Fibroblast of peridontal ligament (primary cell): Measurements from ENCODE around the gene L3MBTL4.
"Not testable (repeated sequence)": the region's sequence is repeated elsewhere in the genome, so short reads cannot be mapped to it uniquely, and the experiment has no call there.

Experiments used
- DNase-seq: peaks from one replicate; pipeline ENCODE4 v3.0.0-alpha.2; 2010; ENCODE audit errors: extremely low read depth

L3MBTL4 gene

DNA sequence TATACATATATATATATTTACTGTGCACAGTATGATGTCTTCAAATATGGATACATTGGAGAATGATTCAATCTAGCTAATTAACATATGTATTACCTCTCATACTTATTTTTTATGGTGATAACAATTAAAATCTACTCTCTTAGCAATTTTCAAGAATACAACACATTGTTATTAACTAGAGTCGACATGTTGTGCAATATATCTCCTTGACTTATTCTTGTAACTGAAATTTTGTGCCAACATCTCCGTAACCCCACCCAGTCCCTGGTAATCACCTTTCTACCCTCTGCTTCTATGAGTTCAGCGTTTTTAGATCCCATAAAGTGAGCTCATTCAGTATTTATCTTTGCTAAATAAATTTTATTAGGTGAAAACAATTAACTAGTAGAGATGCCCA lies 303.0 kb downstream of the L3MBTL4 start:
- DNase-seq = no peak

DNA sequence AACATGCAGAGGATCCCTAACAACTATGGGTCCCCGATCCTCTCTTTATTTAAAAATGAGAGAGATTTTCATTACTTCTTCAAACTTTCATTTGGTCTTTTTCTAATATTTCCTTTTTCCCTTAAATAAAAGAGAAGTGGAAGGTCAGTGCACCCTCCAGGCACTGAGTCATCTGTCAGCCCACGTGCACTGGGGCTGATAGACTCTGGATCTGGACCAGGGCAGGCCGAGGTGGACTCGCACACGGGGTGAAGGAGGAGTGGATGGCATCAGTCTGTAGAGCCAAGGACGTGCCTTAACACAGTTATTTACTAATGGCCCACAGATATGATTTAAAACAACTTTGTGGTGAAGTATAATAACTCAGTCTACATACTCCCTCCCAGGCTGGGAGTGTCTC lies 305.0 kb downstream of the L3MBTL4 start:
- DNase-seq = no peak

DNA sequence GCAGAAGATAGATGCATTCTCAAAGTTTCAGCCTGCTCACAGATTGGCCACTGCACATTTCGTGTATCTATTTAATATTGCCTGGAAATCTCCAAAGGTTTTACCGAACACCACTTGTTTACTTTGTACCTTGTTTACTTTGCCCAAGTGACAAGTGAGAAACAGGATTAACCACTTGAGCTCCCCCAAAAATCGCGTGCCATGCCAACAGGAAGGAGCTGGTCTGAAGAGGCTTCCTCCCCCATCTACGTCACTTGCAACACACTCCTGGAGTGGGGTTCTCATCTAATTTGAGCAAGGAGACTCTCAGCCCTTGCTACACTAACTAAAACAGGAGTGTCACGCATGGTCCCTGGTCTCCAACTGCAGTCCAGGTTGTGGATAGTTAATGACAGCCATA lies 306.9 kb downstream of the L3MBTL4 start:
- DNase-seq = no peak

GRCh38 chr18:6106091-6106685 lies 308.5 kb downstream of the L3MBTL4 start:
- DNase-seq = no peak

DNA sequence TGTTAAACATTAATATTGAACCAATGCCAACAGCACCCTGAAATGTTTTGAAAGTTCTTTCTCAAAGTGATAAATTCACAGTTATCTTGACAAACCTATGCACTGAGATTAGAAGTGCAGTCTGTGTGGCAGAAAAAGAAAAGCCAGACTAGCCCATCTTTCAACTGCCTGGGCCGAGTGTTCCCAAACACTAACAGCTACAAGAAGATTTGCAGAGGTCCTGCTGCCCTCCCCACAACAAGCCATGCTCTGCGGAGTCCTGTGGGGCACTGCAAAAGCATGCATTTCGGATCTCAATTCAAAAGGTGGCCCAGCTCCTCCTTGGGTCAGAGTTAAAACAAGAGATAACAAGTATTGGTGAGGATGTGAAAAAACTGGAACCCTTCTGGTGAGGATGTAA lies 311.0 kb downstream of the L3MBTL4 start:
- DNase-seq = no peak

DNA sequence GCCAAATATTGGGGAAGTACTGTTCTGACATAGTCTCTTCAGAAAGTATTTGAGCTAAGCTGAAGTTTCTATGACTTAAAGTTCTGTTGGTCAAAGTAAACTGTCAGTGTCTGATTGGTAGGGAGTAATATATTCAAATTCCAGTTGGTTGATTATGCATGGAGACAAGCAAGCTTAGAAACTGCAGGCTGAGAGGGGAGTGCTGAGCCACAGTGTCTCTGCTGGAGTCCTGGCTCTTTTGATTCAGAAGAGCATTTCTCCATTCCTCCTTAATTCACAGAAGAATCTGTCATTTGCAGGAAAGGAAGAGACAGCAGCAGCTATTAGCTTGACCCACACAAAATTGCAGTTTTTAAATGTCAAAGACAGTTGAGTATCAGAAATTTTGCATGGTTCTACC lies 318.0 kb downstream of the L3MBTL4 start:
- no peak for DNase-seq

- DNase-seq = no peak
Observed at GRCh38 chr18:6088432-6088831, 326.3 kb downstream of the L3MBTL4 start.

- no peak for DNase-seq
Observed at GRCh38 chr18:6086731-6087130, 328.0 kb downstream of the L3MBTL4 start.

DNA sequence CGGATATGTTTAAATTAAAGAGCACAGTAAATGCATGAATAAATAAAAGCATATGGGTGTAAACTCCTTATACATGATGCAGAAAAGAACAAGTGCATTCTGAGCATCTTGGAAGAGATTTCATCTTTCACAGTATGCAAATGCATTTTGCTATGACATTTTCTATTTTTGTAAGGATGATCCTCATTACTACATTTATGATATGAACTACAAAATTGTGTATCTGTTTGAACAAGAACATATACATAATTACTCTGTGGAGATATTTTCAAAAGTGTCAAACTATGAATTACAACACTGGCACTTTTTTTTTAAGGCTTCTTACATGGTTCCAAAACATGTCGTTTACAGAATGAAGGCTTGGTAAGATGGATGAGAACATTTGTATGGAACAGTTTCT lies 335.3 kb downstream of the L3MBTL4 start:
- no peak for DNase-seq

DNA sequence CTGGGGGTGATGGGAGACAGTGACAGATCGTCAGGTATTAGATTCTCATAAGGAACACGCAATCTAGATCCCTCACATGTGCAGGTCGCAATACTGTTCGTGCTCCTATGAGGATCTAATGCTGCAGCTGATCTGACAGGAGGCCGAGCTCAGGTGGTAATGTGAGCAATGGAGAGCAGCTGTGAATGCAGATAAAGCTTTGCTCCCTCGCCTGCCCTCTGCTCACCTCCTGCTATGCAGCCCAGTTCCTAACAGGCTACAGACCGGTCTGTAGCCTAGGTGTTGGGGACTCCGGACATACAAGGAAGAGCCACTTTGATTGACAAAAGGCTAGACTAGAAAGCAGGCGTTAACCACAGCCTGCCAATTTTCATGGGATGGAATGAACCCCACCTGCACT lies 335.8 kb downstream of the L3MBTL4 start:
- DNase-seq = no peak

GRCh38 chr18:6072423-6072822 lies 342.3 kb downstream of the L3MBTL4 start:
- not testable (repeated sequence) for DNase-seq

GRCh38 chr18:6069539-6069938 lies 345.2 kb downstream of the L3MBTL4 start:
- DNase-seq = no peak

DNA sequence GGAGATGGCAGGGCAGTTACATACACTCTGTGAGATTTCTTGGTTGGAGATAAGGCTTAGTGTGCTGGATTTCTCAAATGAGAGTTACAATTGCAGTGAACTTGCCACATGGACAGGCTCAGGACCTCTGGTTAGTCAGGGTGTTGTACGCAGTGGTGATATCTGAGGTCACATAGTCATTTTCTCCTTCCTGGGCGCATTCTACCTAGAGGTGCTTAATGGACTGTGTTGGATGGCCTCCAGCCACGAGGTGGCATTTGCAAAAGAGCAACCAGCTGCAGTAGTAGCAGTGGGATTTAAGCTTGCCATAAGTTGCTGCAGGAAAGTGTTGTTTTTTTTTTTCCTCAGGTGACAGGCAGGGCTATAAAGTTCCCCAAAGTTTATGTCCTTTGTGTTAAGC lies 345.6 kb downstream of the L3MBTL4 start:
- no peak for DNase-seq

- DNase-seq = no peak
Observed at GRCh38 chr18:6060149-6060548, 354.6 kb downstream of the L3MBTL4 start.

DNA sequence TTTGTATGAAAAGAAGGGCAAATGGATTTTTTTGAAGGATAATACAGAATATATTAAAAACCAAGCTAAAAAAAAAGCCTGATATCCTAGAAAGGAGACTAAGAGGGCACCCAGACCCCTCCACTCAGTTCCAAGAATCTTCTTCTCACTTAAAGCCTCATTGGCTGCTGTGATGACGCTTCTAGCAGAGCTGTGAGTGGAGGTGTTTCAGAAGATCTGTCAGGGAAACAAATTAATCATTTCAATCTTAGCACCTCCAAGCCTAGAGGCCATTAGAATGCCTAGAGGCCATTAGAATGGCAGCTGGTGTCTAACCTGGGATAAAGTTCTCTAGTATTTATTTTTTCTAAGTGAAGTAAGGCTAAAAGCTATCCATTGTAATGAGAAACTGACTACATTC lies 355.2 kb downstream of the L3MBTL4 start:
- DNase-seq = no peak

DNA sequence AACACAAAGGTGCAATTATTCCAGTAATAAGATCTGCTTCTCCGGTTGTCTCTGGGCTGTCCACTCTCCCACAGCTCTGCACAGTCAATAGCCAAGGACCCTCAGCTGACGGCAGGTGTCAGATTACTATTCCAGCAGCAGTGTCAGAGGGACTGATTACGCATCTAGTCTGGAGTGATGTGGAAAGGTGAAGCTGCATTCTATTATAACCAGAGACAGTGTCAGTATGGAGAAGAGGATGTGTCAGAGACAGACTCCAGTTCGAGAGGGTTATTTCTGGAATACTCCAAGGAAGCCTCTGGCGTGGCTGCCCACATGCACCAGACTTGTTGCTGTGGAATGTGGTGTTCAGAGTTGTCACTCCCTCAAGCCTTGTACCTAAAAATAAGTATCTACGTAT lies 355.8 kb downstream of the L3MBTL4 start:
- no peak for DNase-seq

DNA sequence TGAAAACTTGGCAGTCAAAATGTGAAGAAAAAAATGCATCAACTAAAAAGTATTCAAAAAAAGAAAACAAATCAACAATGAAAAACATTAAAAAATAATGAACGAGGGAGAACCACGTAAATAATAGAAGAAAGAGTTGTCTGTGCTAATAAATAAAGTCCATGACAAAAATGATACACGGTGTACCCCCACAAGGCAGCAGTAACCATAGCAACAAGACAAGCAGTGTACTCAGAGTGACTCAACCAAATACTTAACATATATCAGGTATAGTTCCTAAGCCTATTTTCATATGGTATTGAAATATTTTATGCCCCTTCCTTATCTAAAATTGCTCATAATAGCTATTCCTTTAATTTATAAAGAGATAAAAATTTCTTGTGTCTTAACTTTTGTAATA lies 357.1 kb downstream of the L3MBTL4 start:
- DNase-seq = no peak

GRCh38 chr18:6056171-6056910 lies 358.4 kb downstream of the L3MBTL4 start:
- DNase-seq = peak; percentile 46

DNA sequence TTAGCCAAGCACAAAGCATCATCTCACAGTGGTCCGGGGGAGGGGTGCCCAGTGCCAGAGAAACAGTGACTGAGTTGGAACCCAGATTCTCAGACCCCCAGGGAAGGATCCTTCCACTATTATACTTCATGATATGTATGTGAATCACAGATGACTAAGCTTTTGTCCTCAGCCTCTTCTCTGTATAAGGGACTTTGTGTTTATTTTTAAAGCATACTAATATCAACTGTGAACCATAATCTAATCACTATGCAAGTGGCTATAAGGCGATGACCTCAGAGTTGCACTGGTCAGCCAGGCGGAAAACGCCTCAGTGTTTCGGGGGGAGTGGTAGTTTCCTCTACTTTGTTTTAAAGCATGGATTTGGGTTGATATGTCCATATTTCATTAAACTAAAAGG lies 359.0 kb downstream of the L3MBTL4 start:
- peak; percentile 69 for DNase-seq

DNA sequence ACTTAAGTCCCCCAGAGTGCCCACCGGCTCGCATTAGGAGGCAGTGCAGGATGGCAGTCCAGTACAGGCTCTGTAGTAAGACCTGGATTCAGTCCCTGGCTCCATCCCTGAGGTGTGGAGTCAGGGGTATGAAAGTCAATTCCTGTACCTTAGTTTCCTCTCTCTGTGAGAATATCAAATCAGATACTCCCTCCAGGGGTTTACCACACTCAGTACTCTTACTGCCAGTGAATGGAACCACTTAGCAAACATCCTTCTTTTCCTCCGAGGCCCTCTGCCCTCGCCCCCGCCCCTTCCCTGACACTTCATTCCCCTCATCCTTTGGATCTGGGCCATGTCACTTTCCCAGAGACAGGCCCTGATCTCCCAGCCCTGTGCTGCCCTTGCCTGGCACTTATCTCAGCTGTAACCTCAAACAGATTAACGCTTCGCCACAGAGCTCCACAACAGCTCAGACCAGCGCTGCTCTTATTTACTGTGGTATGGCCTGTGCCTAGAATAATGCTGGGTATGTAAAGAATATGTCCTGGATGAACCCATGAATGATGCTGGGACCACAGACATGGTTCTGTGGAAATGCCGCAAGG lies 360.4 kb downstream of the L3MBTL4 start:
- no peak for DNase-seq

DNA sequence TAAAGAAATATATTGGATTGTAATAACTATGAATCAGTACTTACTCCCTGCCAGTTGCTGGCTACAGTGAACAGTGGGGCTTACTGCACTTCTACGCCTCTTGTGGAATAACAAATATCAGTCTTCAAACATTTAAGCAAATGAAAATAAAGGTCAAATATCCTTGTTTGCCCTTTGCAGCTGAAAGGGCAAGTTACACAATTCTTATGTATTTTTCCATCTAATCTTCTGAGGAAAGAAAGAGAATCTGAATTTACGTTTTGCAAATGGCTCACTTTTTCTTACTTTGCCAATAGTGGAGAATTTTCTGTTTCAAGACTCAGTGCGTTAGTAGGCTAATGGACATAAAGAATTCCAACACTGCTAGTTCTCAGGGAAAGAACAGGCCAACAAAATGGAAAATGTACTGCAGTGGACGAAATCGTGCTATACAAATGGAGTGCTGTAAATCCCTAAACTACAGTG lies 362.2 kb downstream of the L3MBTL4 start:
- no peak for DNase-seq

- peak; percentile 45 for DNase-seq
Observed at GRCh38 chr18:6047596-6047995, 367.1 kb downstream of the L3MBTL4 start.

DNA sequence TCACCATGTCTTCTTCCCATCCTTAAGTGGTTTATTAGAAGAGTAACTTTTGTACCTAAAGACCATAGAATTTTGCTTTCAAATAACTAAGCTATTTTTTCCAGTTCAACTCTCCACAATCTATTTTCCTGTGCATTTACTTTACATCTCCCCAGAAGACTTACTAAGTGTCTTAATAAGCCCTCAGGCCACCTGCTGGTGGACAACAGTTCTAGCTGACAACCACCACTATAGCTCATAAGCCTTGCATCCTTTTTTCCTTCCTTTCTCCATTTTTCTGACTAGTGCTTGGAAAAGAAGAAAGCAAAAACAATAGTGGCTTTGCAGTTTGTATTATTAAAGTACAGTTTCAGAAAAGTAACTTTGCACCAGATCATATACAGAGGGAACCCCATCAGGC lies 369.9 kb downstream of the L3MBTL4 start:
- DNase-seq = no peak
